Heart right ventricle (tissue), 16 donors: Measurements from ENCODE around the gene ENOPH1. TPM values are rescaled to one million over a fixed set of nuclear protein-coding genes. Genes with fewer than 3 reads are reported as not detected.

Experiments
- ATAC-seq, 8 donors: fragments of 200-7000 bp; cut with Tn5 transposase; one replicate each; pipeline ENCODE4 v1.9.1; 2020; ENCODE audit warnings: mild to moderate bottlenecking in 8 of 8, moderate library complexity in 8 of 8, moderate number of reproducible peaks in 1 of 8
- DNase-seq, 2 donors: peaks; one replicate each; pipeline ENCODE4 v3.0.0-alpha.2; 2020
- H3K27ac ChIP-seq, 10 donors: fragments of 200-600 bp; sonication (generic) in 2 of 10; one replicate each; pipeline versions ENCODE4 v1.5.0 to v1.8.0; 2020 to 2022; ENCODE audit warnings: mild to moderate bottlenecking in 3 of 10
- H3K27me3 ChIP-seq, 7 donors: fragments of 200-600 bp; one replicate each; pipeline ENCODE4 v1.8.0; 2021 to 2022; ENCODE audit warnings: mild to moderate bottlenecking in 2 of 7
- H3K36me3 ChIP-seq, 9 donors: fragments of 200-600 bp; sonication (generic) in 1 of 9; one replicate each; pipeline versions ENCODE4 v1.5.0 to v1.8.0; 2020 to 2022; ENCODE audit warnings: mild to moderate bottlenecking in 2 of 9
- H3K4me1 ChIP-seq, 9 donors: fragments of 200-600 bp; sonication (generic) in 1 of 9; one replicate each; pipeline versions ENCODE4 v1.5.0 to v1.8.0; 2020 to 2022; ENCODE audit warnings: mild to moderate bottlenecking in 4 of 9
- H3K4me3 ChIP-seq, 10 donors: fragments of 200-600 bp; sonication (generic) in 2 of 10; one replicate each; pipeline versions ENCODE4 v1.5.0 to v1.8.0; 2020 to 2022; ENCODE audit warnings: mild to moderate bottlenecking in 7 of 10, moderate library complexity in 2 of 10
- H3K9me3 ChIP-seq, 11 donors: fragments of 200-600 bp in 10 of 11; sonication (generic) in 2 of 11; one replicate each; pipeline versions ENCODE4 v1.5.0 to v1.8.0; 2013 to 2022; ENCODE audit warnings: mild to moderate bottlenecking in 2 of 11, control low read depth in 1 of 11, moderate library complexity in 1 of 11
- CTCF ChIP-seq, 9 donors: fragments of 200-600 bp; sonication (generic) in 2 of 9; IDR thresholded peaks; one replicate each; pipeline versions ENCODE4 v1.5.0 to v1.8.0; 2021 to 2022; ENCODE audit warnings: antibody characterized with exemption in 9 of 9, mild to moderate bottlenecking in 5 of 9, moderate library complexity in 1 of 9
- WGBS, 2 donors: extraction: QIAGEN DNeasy Blood & Tissue Kit; methylation state at CpG; one replicate each; pipeline ENCODE4 v1.1.7; 2013; ENCODE audit warnings: inconsistent platforms in 1 of 2; 5-methylcytosine and 5-hydroxymethylcytosine counted together
- intact Hi-C, 10 donors: fragments of 100-400 bp; cut with DNase I; formaldehyde crosslinking; loops; one replicate each; pipeline versions ENCODE4 v1.11.1 to v1.14.2; 2022
- polyA plus RNA-seq, 2 donors: library from polyadenylated mRNA; stranded (reverse); fragments of 200-250 nt; gene quantifications; one replicate each; pipeline ENCODE4 v1.2.3, GENCODE V29; 2013
- total RNA-seq, 10 donors: library from RNA; stranded (reverse); fragmentation: NEBNext Ultra II Directional in 3 of 10; extraction: Animal tissue kit (Norgen Biotek cat#: 25700) in 3 of 10; gene quantifications; one replicate each; pipeline versions ENCODE4 v1.2.1 to v1.2.4, GENCODE V29; 2021 to 2023
- donor health status: Arrhythmogenic right ventricular cardiomyopathy.
- donor health status: ischemic (EF 13 %, LVEDD 7.1; RV severe dilation, severe dysfunction).
- donor health status: healthy with polysubstance abuse.
- donor health status: DM: no; HTN: yes; CAD: no.
- donor health status: DM: no; HTN: no; CAD: no.
- donor health status: ischemic (EF 25% LVEDD 6.9; RV normal size, moderate dysfunction).
- donor health status: ischemic (EF 25% LVEDD 5.7; RV mildly dilated, moderate dysfunction).
- donor health status: healthy.
- donor health status: DM: yes; HTN: yes; CAD: no.
- donor health status: Ischemic cardiomyopathy.
- donor health status: ischemic (EF 35%, LVEDD 5.7; RV mildly dilated, moderate dysfunction).
- donor health status: nonischemic (EF 11% LVEDD 7.7; RV severe dilation, severe dysfunction).
- donor health status: DM: yes; HTN: yes; CAD: no.
- donor health status: PGD.
- donor health status: ischemic (EF 29% LVEDD 5.4; RV normal size, mild dysfunction).
- donor health status: nonischemic (EF 23%, LVEDD 6.1; RV moderate dilation, normal function).

The ENOPH1 gene
- total and polyA plus RNA-seq, 12 donors: 13.9 to 28.1 (median 16.3) TPM

- intact Hi-C loops: loop anchor here in 3 of 10 donors (10.0 kb wide), 3 partner anchors 153 to 577 kb away; partner anchors contain the start of genes LIN54 (in 1 of the 3) and SEC31A (in 1 of the 3)
- Histone ChIP-seq H3K4me1 (peaks cover 0 to 14% (median 0%) of the 10 kb centered on the region in 9 donors), H3K27me3 (no peaks in the 10 kb centered on the region), H3K36me3 (peaks cover 0 to 25% (median 0%) of the 10 kb centered on the region in 9 donors), H3K4me3 (no peak overlapping the region), H3K27ac (no peak overlapping the region), H3K9me3 (no peaks in the 10 kb centered on the region)
- 85 to 88% methylated on average over 4 of the region's 4 CpGs for WGBS, 2 donors
- TF ChIP-seq CTCF (IDR thresholded peaks at IDR 0.05): no peak
- DNase-seq (no peak), ATAC-seq (no peak)
These were observed 7.1 kb downstream of the ENOPH1 start for GRCh38 chr4:82437285-82438005.

- H3K4me1 ChIP-seq: peaks cover 0 to 7% (median 0%) of the 10 kb centered on the region in 9 donors
- WGBS, 2 donors: 91 to 93% methylated on average over 2 of the region's 2 CpGs
- no peaks in the 10 kb centered on the region for H3K27me3 ChIP-seq
- no peak overlapping the region for H3K4me3 ChIP-seq
- no peak for TF ChIP-seq CTCF (IDR thresholded peaks at IDR 0.05)
- no peak for ATAC-seq
- DNase-seq: no peak
- H3K36me3 ChIP-seq: peaks cover 0 to 32% (median 0%) of the 10 kb centered on the region in 9 donors
- intact Hi-C loops: loop anchor here in 3 of 10 donors (10.0 kb wide), 3 partner anchors 154 to 576 kb away; partner anchors contain the start of genes LIN54 (in 1 of the 3) and SEC31A (in 1 of the 3)
- no peaks in the 10 kb centered on the region for H3K9me3 ChIP-seq
- H3K27ac ChIP-seq: no peak overlapping the region
These were observed 8.7 kb downstream of the ENOPH1 start for GRCh38 chr4:82439088-82439487.

DNA sequence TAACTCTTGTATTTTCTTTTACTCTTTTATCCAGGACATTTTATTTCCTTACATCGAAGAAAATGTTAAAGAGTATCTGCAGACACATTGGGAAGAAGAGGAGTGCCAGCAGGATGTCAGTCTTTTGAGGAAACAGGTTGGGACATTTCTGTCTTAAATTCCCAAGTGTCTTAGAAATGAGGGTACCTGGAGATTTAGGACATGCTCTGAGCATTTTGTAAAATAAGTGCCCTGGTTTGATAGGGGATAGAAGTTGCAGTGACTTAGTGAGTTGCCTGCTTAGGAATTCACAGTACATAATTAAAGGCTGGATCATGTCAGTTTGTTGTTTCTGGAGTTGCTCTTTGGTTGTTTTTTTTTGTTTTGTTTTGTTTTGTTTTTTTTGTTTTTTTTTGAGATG lies 17.5 kb downstream of the ENOPH1 start:
- WGBS, 2 donors: 93 to 94% methylated on average over 1 of the region's 1 CpG
- no peaks in the 10 kb centered on the region for H3K9me3 ChIP-seq
- no peak overlapping the region for H3K27ac ChIP-seq
- no peak for TF ChIP-seq CTCF (IDR thresholded peaks at IDR 0.05)
- no peaks in the 10 kb centered on the region for H3K27me3 ChIP-seq
- intact Hi-C loops: no loop called here
- H3K36me3 ChIP-seq: peaks cover 0 to 59% (median 19%) of the 10 kb centered on the region in 9 donors
- no peak overlapping the region for H3K4me3 ChIP-seq
- DNase-seq: no peak
- no peaks in the 10 kb centered on the region for H3K4me1 ChIP-seq
- no peak for ATAC-seq

DNA sequence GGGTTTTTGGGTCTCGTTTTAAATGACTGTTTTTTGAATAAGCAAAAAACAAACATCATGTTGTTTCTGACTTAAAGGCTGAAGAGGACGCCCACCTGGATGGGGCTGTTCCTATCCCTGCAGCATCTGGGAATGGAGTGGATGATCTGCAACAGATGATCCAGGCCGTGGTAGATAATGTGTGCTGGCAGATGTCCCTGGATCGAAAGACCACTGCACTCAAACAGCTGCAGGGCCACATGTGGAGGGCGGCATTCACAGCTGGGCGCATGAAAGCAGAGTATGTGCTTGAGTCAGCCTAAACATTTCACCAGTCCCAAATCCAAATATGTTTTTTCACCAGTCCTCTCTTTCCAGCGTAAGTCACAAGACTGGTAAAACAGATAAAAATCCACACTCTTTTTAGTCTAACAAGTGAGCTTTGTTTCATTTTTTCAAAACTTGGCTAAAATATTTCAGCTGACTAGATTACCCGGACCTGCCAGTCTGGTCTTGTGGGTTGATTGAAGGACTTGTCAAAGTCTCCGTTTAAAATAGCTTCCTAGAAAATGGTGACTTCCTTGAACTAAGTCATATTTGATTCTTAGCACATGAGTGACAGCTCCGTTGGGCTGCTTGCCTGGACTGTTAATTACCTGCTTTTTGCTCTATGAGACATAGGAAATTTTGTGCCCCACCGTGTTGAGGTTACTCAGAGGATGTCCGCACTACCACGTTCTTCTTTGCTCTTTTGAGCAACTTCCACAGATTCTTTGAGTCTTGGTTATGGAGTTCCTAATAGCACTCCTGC lies 20.8 kb downstream of the ENOPH1 start:
- Histone ChIP-seq H3K36me3 (peaks cover 0 to 84% (median 19%) of the 10 kb centered on the region in 9 donors), H3K9me3 (no peaks in the 10 kb centered on the region), H3K4me3 (no peak overlapping the region), H3K27me3 (no peaks in the 10 kb centered on the region), H3K27ac (no peak overlapping the region), H3K4me1 (no peaks in the 10 kb centered on the region)
- 85% methylated on average over 13 of the region's 13 CpGs for WGBS, 2 donors
- no peak for DNase-seq
- TF ChIP-seq CTCF (IDR thresholded peaks at IDR 0.05): no peak
- ATAC-seq: no peak
- intact Hi-C loops: no loop called here
